GM23338 (cell line): Measurements from ENCODE around the gene BRPF3. TPM values are rescaled to one million over a fixed set of nuclear protein-coding genes. Genes with fewer than 3 reads are reported as not detected.

ENCODE experiments used
- ATAC-seq: fragments of 200-7000 bp; cut with Tn5 transposase; 3 replicates; pipeline ENCODE4 v1.9.1; 2020
- DNase-seq: peaks from one replicate; pipeline ENCODE4 v3.0.0-alpha.2; 2015; ENCODE audit warnings: low spot score
- H2AFZ ChIP-seq: fragments of 200-600 bp; sonication (generic); 2 replicates; pipeline ENCODE4 v1.8.0; 2016; ENCODE audit warnings: antibody characterized with exemption, mild to moderate bottlenecking, moderate library complexity
- H3F3A ChIP-seq: fragments of 200-600 bp; sonication (generic); replicated peaks from 2 replicates; pipeline ENCODE4 v1.8.0; 2017; ENCODE audit warnings: antibody characterized with exemption, mixed run types, low read depth
- H3K27ac ChIP-seq: fragments of 200-600 bp; sonication (generic); 2 replicates; pipeline ENCODE4 v1.6.1; 2016; ENCODE audit warnings: low read depth
- H3K27me3 ChIP-seq: fragments of 200-600 bp; sonication (generic); 2 replicates; pipeline ENCODE4 v1.8.0; 2016; ENCODE audit warnings: mild to moderate bottlenecking, mixed run types, moderate library complexity; ENCODE audit not compliant: insufficient read depth
- H3K36me3 ChIP-seq: fragments of 200-600 bp; sonication (generic); 2 replicates; pipeline ENCODE4 v1.8.0; 2016; ENCODE audit warnings: mild to moderate bottlenecking; ENCODE audit not compliant: insufficient read depth
- H3K4me1 ChIP-seq: fragments of 200-600 bp; sonication (generic); 2 replicates; pipeline ENCODE4 v1.8.0; 2016; ENCODE audit warnings: mild to moderate bottlenecking, moderate library complexity; ENCODE audit not compliant: insufficient read depth
- H3K4me2 ChIP-seq: fragments of 200-600 bp; sonication (generic); 2 replicates; pipeline ENCODE4 v1.7.1; 2017; ENCODE audit warnings: mixed run types
- H3K4me3 ChIP-seq: fragments of 200-600 bp; sonication (generic); 2 replicates; pipeline ENCODE4 v1.6.1; 2016; ENCODE audit warnings: mixed run types
- H3K79me2 ChIP-seq: fragments of 200-600 bp; sonication (generic); replicated peaks from 2 replicates; pipeline ENCODE4 v1.8.0; 2017; ENCODE audit warnings: mild to moderate bottlenecking; ENCODE audit not compliant: insufficient read depth
- H3K9me2 ChIP-seq: fragments of 200-600 bp; sonication (generic); 2 replicates; pipeline ENCODE4 v1.8.0; 2017; ENCODE audit not compliant: insufficient read depth
- H4K20me1 ChIP-seq: fragments of 200-600 bp; sonication (generic); replicated peaks from 2 replicates; pipeline ENCODE4 v1.8.0; 2017; ENCODE audit warnings: mild to moderate bottlenecking; ENCODE audit not compliant: insufficient read depth
- H3K27ac Mint-ChIP-seq: 2 replicates; pipeline ENCODE4 v1.8.0; 2020; ENCODE audit warnings: inconsistent platforms, mild to moderate bottlenecking, moderate library complexity, mixed read lengths
- H3K27me3 Mint-ChIP-seq: 3 replicates; pipeline ENCODE4 v1.8.0; 2022; ENCODE audit warnings: low read depth, mild to moderate bottlenecking, moderate library complexity, mixed read lengths, inconsistent platforms; ENCODE audit not compliant: insufficient read depth, poor library complexity
- H3K36me3 Mint-ChIP-seq: 3 replicates; pipeline ENCODE4 v1.8.0; 2021; ENCODE audit warnings: low read depth, mild to moderate bottlenecking, inconsistent platforms, moderate library complexity, mixed read lengths
- H3K4me1 Mint-ChIP-seq: 3 replicates; pipeline ENCODE4 v1.8.0; 2020; ENCODE audit warnings: mild to moderate bottlenecking, inconsistent platforms, mixed read lengths
- H3K4me3 Mint-ChIP-seq: 3 replicates; pipeline ENCODE4 v1.8.0; 2021; ENCODE audit warnings: moderate library complexity, mild to moderate bottlenecking, inconsistent platforms, mixed read lengths
- H3K9me3 Mint-ChIP-seq: 3 replicates; pipeline ENCODE4 v1.8.0; 2020; ENCODE audit warnings: moderate library complexity, mild to moderate bottlenecking, inconsistent platforms, mixed read lengths
- CREB1 ChIP-seq: fragments of 250-450 bp; sonication (Bioruptor Pico); IDR thresholded peaks from 2 replicates; pipeline ENCODE4 v1.5.0; 2020; ENCODE audit warnings: low read depth, mild to moderate bottlenecking, moderate library complexity
- EZH2phosphoT487 ChIP-seq: fragments of 200-600 bp; sonication (generic); IDR thresholded peaks from one replicate; pipeline ENCODE4 v1.8.1; 2018; ENCODE audit warnings: antibody characterized with exemption; ENCODE audit not compliant: unreplicated experiment
- JUNB ChIP-seq: IDR thresholded peaks from one replicate; pipeline ENCODE4 v1.6.1; 2016; ENCODE audit warnings: antibody characterized with exemption; ENCODE audit not compliant: unreplicated experiment
- NANOG ChIP-seq: IDR thresholded peaks from 2 replicates; pipeline ENCODE4 v1.6.1; 2016; ENCODE audit warnings: antibody characterized with exemption, borderline replicate concordance
- POLR2AphosphoS5 ChIP-seq: IDR thresholded peaks from 2 replicates; pipeline ENCODE4 v1.6.1; 2016; ENCODE audit warnings: antibody characterized with exemption, low read depth
- REST ChIP-seq: IDR thresholded peaks from one replicate; pipeline ENCODE4 v1.6.1; 2018; ENCODE audit warnings: antibody characterized with exemption; ENCODE audit not compliant: unreplicated experiment
- STAT1 ChIP-seq: IDR thresholded peaks from one replicate; pipeline ENCODE4 v1.6.1; 2016; ENCODE audit warnings: antibody characterized with exemption; ENCODE audit not compliant: unreplicated experiment
- ZNF114 ChIP-seq: fragments of 250-450 bp; sonication (Bioruptor Pico); IDR thresholded peaks from 2 replicates; pipeline ENCODE4 v1.5.0; 2020; ENCODE audit warnings: mild to moderate bottlenecking, moderate library complexity
- ZNF462 ChIP-seq: fragments of 250-450 bp; sonication (Bioruptor Pico); IDR thresholded peaks from 2 replicates; pipeline ENCODE4 v1.5.0; 2020; ENCODE audit warnings: mild to moderate bottlenecking, moderate library complexity
- polyA plus RNA-seq: library from polyadenylated mRNA; unstranded; fragments of >200 nt; fragmentation: Nextera tagmentation; extraction: Ambion mirVana; gene quantifications from 2 replicates; pipeline ENCODE4 v1.2.1, GENCODE V29; 2016
- total RNA-seq: library from RNA; depleted of rRNA; stranded (reverse); fragments of >200 nt; shearing (Covaris generic); gene quantifications from 2 replicates; pipeline ENCODE4 v1.2.3, GENCODE V29; 2014

Gene BRPF3
- total and polyA plus RNA-seq, 2 experiments from 2014 or later, result 11.8 to 33.2 TPM

GRCh38 chr6:36222924-36223323 lies 26.4 kb downstream of the BRPF3 start:
- ATAC-seq (no peak), DNase-seq (no peak)
- H3K4me2 ChIP-seq, result no peak overlapping the region
- peaks cover 8% of the 10 kb centered on the region for H4K20me1 ChIP-seq
- Mint-ChIP-seq H3K36me3 (peaks cover 59% of the 10 kb centered on the region), H3K4me3 (no peak overlapping the region), H3K27ac (no peak overlapping the region), H3K9me3 (no peaks in the 10 kb centered on the region), H3K4me1 (no peaks in the 10 kb centered on the region), H3K27me3 (no peaks in the 10 kb centered on the region)
- no peak overlapping the region for H2AFZ ChIP-seq
- H3K79me2 ChIP-seq, result no peaks in the 10 kb centered on the region
- peaks cover 35% of the 10 kb centered on the region for H3K36me3 ChIP-seq
- no peaks in the 10 kb centered on the region; the same call in 1 of the 2 replicates for H3F3A ChIP-seq
- H3K4me3 ChIP-seq, result no peak overlapping the region
- H3K27me3 ChIP-seq, result no peaks in the 10 kb centered on the region
- no peak overlapping the region for H3K27ac ChIP-seq
- no peaks in the 10 kb centered on the region for H3K4me1 ChIP-seq
- no peaks in the 10 kb centered on the region for H3K9me2 ChIP-seq
- no peak for TF ChIP-seq REST
- TF ChIP-seq NANOG, result no peak
- no peak for TF ChIP-seq ZNF462
- TF ChIP-seq JUNB, result no peak
- no peak for TF ChIP-seq CREB1 (CRISPR knock-in tag)
- TF ChIP-seq EZH2phosphoT487, result no peak
- no peak for TF ChIP-seq POLR2AphosphoS5
- no peak for TF ChIP-seq ZNF114 (CRISPR knock-in tag)
- TF ChIP-seq STAT1, result no peak
